Measurements from ENCODE around the gene SCO2. TPM values are rescaled to one million over a fixed set of nuclear protein-coding genes. Genes with fewer than 3 reads are reported as not detected.

The SCO2 gene
- total RNA-seq, 1 experiment from 2014 or later = 6.5 TPM

GRCh38 chr22:50556703-50557102, 31.3 kb upstream of the SCO2 start:
- no peak overlapping the region for H3K4me3 Mint-ChIP-seq (ENCODE audit: unreplicated experiment)
- intact Hi-C loops (cut with micrococcal nuclease; ENCODE audit: unreplicated experiment) = no loop called here
- no peak overlapping the region for H3K4me3 ChIP-seq (ENCODE audit: low read depth, low read length)
- POLR2A ChIA-PET = no interaction called here
- no peaks in the 10 kb centered on the region for H3K36me3 ChIP-seq (ENCODE audit: control insufficient read depth, insufficient read depth, low read length)
- no peaks in the 10 kb centered on the region for H3K4me1 ChIP-seq
- no peak for TF ChIP-seq CTCF (IDR thresholded peaks at IDR 0.05; ENCODE audit: insufficient read depth in 1 of 2, low read depth in 1 of 2, low read length in 1 of 2, severe bottlenecking in 1 of 2, unreplicated experiment in 1 of 2)
- H3K9me3 Mint-ChIP-seq (ENCODE audit: unreplicated experiment) = no peaks in the 10 kb centered on the region
- no peaks in the 10 kb centered on the region for H3K27me3 Mint-ChIP-seq (ENCODE audit: insufficient read depth, unreplicated experiment)
- peaks cover 11% of the 10 kb centered on the region for H3K4me1 Mint-ChIP-seq (ENCODE audit: low read depth, unreplicated experiment)
- no peak for DNase-seq
- H3K27me3 ChIP-seq (replicated peaks; ENCODE audit: control insufficient read depth, insufficient read depth, low read length) = no peaks in the 10 kb centered on the region
- no peaks in the 10 kb centered on the region for H3K36me3 Mint-ChIP-seq (ENCODE audit: insufficient read depth, unreplicated experiment)
- H3K27ac Mint-ChIP-seq (ENCODE audit: unreplicated experiment) = no peak overlapping the region
- no TSS peak for BruUV-seq (replicated peaks)
- CTCF ChIA-PET = interaction anchor here (0.7 kb wide), 1 partner anchor 126 kb away, joined by 8 read pairs; no protein-coding TSS in a partner anchor
- H3K9me3 ChIP-seq = no peaks in the 10 kb centered on the region

GRCh38 chr22:50553310-50553709, 27.9 kb upstream of the SCO2 start:
- CTCF ChIA-PET = interaction anchor here (0.7 kb wide), 1 partner anchor 110 kb away, joined by 3 read pairs; no protein-coding TSS in a partner anchor
- intact Hi-C loops (cut with micrococcal nuclease; ENCODE audit: unreplicated experiment) = no loop called here
- peaks cover 6% of the 10 kb centered on the region for H3K4me1 Mint-ChIP-seq (ENCODE audit: low read depth, unreplicated experiment)
- H3K9me3 Mint-ChIP-seq (ENCODE audit: unreplicated experiment) = no peaks in the 10 kb centered on the region
- no peak overlapping the region for H3K27ac Mint-ChIP-seq (ENCODE audit: unreplicated experiment)
- BruUV-seq (replicated peaks) = no TSS peak
- POLR2A ChIA-PET = no interaction called here
- Histone ChIP-seq H3K4me1 (no peaks in the 10 kb centered on the region), H3K4me3 (ENCODE audit: low read depth, low read length) (no peak overlapping the region), H3K27me3 (replicated peaks; ENCODE audit: control insufficient read depth, insufficient read depth, low read length) (no peaks in the 10 kb centered on the region), H3K9me3 (no peaks in the 10 kb centered on the region), H3K36me3 (ENCODE audit: control insufficient read depth, insufficient read depth, low read length) (no peaks in the 10 kb centered on the region)
- TF ChIP-seq CTCF (IDR thresholded peaks at IDR 0.05; ENCODE audit: insufficient read depth in 1 of 2, low read depth in 1 of 2, low read length in 1 of 2, severe bottlenecking in 1 of 2, unreplicated experiment in 1 of 2) = no peak
- no peak overlapping the region for H3K4me3 Mint-ChIP-seq (ENCODE audit: unreplicated experiment)
- no peaks in the 10 kb centered on the region for H3K36me3 Mint-ChIP-seq (ENCODE audit: insufficient read depth, unreplicated experiment)
- H3K27me3 Mint-ChIP-seq (ENCODE audit: insufficient read depth, unreplicated experiment) = no peaks in the 10 kb centered on the region
- no peak for DNase-seq

- H3K9me3 ChIP-seq = no peaks in the 10 kb centered on the region
- intact Hi-C loops (cut with micrococcal nuclease; ENCODE audit: unreplicated experiment) = no loop called here
- Mint-ChIP-seq H3K36me3 (ENCODE audit: insufficient read depth, unreplicated experiment) (no peaks in the 10 kb centered on the region), H3K27ac (ENCODE audit: unreplicated experiment) (no peak overlapping the region), H3K27me3 (ENCODE audit: insufficient read depth, unreplicated experiment) (no peaks in the 10 kb centered on the region), H3K4me3 (ENCODE audit: unreplicated experiment) (no peak overlapping the region), H3K4me1 (ENCODE audit: low read depth, unreplicated experiment) (peaks cover 6% of the 10 kb centered on the region), H3K9me3 (ENCODE audit: unreplicated experiment) (no peaks in the 10 kb centered on the region)
- CTCF ChIA-PET = interaction anchor here (0.7 kb wide), 1 partner anchor 157 kb away, joined by 3 read pairs; no protein-coding TSS in a partner anchor
- no peak overlapping the region for H3K4me3 ChIP-seq (ENCODE audit: low read depth, low read length)
- no peaks in the 10 kb centered on the region for H3K4me1 ChIP-seq
- H3K36me3 ChIP-seq (ENCODE audit: control insufficient read depth, insufficient read depth, low read length) = no peaks in the 10 kb centered on the region
- BruUV-seq (replicated peaks) = no TSS peak
- H3K27me3 ChIP-seq (replicated peaks; ENCODE audit: control insufficient read depth, insufficient read depth, low read length) = no peaks in the 10 kb centered on the region
- TF ChIP-seq CTCF (IDR thresholded peaks at IDR 0.05; ENCODE audit: insufficient read depth in 1 of 2, low read depth in 1 of 2, low read length in 1 of 2, severe bottlenecking in 1 of 2, unreplicated experiment in 1 of 2) = no peak
- no peak for DNase-seq
- POLR2A ChIA-PET = interaction anchor here (1.2 kb wide), 1 partner anchor 26 kb away, joined by 3 read pairs; the partner anchor contains the start of gene SCO2
Observed at GRCh38 chr22:50551160-50551752, 25.9 kb upstream of the SCO2 start.

All from Caco-2 (cell line).